ENCODE data around the gene TPGS1.

TPGS1 gene

GRCh38 chr19:504616-505015 is 2.7 kb upstream of the TPGS1 start:
- WGBS, 2 donors (ENCODE audit: extremely low coverage in 2 of 2, insufficient read length in 2 of 2, insufficient replicate concordance in 1 of 2): no CpG with 5 or more reads among the region's 14 CpGs
- Histone ChIP-seq H3K36me3 (replicated peaks in 1 of 2; ENCODE audit: control insufficient read depth in 2 of 2, insufficient read depth in 2 of 2, low read length in 2 of 2) (peaks cover 2 to 7% of the 10 kb centered on the region in 2 donors), H3K9ac (ENCODE audit: low read depth, low read length, poor library complexity) (no peak overlapping the region), H3K27ac (replicated peaks; ENCODE audit: low read length) (no peak overlapping the region), H3K4ac (ENCODE audit: low read length) (no peak overlapping the region), H4K8ac (ENCODE audit: low read depth, low read length) (peak overlapping the region; percentile 3), H3K79me1 (ENCODE audit: low read depth, low read length) (peaks cover 2% of the 10 kb centered on the region), H3K4me2 (ENCODE audit: insufficient read depth, low read length, poor library complexity, severe bottlenecking) (no peak overlapping the region), H3K4me1 (ENCODE audit: control insufficient read depth in 2 of 2, insufficient read depth in 1 of 2, low read depth in 1 of 2, low read length in 2 of 2) (peaks cover 5 to 8% of the 10 kb centered on the region in 2 donors), H3K4me3 (ENCODE audit: low read length in 2 of 2) (no peak overlapping the region), H2BK120ac (ENCODE audit: low read depth, low read length) (no peak overlapping the region), H2AK5ac (ENCODE audit: low read depth, low read length) (peak overlapping the region; percentile 81), H2BK15ac (ENCODE audit: low read length) (no peak overlapping the region), H2BK5ac (ENCODE audit: low read length) (peak overlapping the region; percentile 66), H3K23ac (ENCODE audit: low read depth, low read length, poor library complexity) (peak overlapping the region; percentile 20), H4K91ac (ENCODE audit: low read depth, low read length, poor library complexity) (no peak overlapping the region), H3K14ac (ENCODE audit: low read length) (no peak overlapping the region), H2AFZ (ENCODE audit: low read length) (no peak overlapping the region), H3K9me3 (replicated peaks in 1 of 2; ENCODE audit: control insufficient read depth in 2 of 2, insufficient read depth in 1 of 2, low read depth in 1 of 2, low read length in 2 of 2) (peaks cover 0 to 5% of the 10 kb centered on the region in 2 donors), H3K27me3 (ENCODE audit: control insufficient read depth in 3 of 3, insufficient read depth in 3 of 3, low read depth in 1 of 3, low read length in 3 of 3) (peaks cover 0 to 4% (median 3%) of the 10 kb centered on the region in 3 experiments), H3K18ac (ENCODE audit: low read length) (peak overlapping the region; percentile 38), H2BK12ac (ENCODE audit: low read length) (peak overlapping the region; percentile 41)
- DNase-seq (ENCODE audit: low spot score): no peak

GRCh38 chr19:506404-507285 is 652 bp upstream of the TPGS1 start:
- Histone ChIP-seq H2BK120ac (ENCODE audit: low read depth, low read length) (peak overlapping the region; percentile 35), H3K4me2 (ENCODE audit: insufficient read depth, low read length, poor library complexity, severe bottlenecking) (peak overlapping the region; percentile 71), H3K4me1 (ENCODE audit: control insufficient read depth in 2 of 2, insufficient read depth in 1 of 2, low read depth in 1 of 2, low read length in 2 of 2) (peaks cover 13 to 19% of the 10 kb centered on the region in 2 donors), H3K36me3 (replicated peaks in 1 of 2; ENCODE audit: control insufficient read depth in 2 of 2, insufficient read depth in 2 of 2, low read length in 2 of 2) (peaks cover 2 to 9% of the 10 kb centered on the region in 2 donors), H2AK5ac (ENCODE audit: low read depth, low read length) (no peak overlapping the region), H2BK12ac (ENCODE audit: low read length) (no peak overlapping the region), H3K18ac (ENCODE audit: low read length) (peak overlapping the region; percentile 99), H3K9ac (ENCODE audit: low read depth, low read length, poor library complexity) (peak overlapping the region; percentile 82), H3K79me1 (ENCODE audit: low read depth, low read length) (peaks cover 2% of the 10 kb centered on the region), H3K4me3 (ENCODE audit: low read length in 2 of 2) (peak overlapping the region; percentile 78 to 94), H3K27ac (replicated peaks; ENCODE audit: low read length) (peak overlapping the region; percentile 97), H3K4ac (ENCODE audit: low read length) (no peak overlapping the region), H3K9me3 (replicated peaks in 1 of 2; ENCODE audit: control insufficient read depth in 2 of 2, insufficient read depth in 1 of 2, low read depth in 1 of 2, low read length in 2 of 2) (peaks cover 0 to 5% of the 10 kb centered on the region in 2 donors), H4K91ac (ENCODE audit: low read depth, low read length, poor library complexity) (no peak overlapping the region), H3K14ac (ENCODE audit: low read length) (no peak overlapping the region), H3K23ac (ENCODE audit: low read depth, low read length, poor library complexity) (peak overlapping the region; percentile 81), H2BK15ac (ENCODE audit: low read length) (no peak overlapping the region), H2BK5ac (ENCODE audit: low read length) (peak overlapping the region; percentile 76), H2AFZ (ENCODE audit: low read length) (peak overlapping the region; percentile 84), H4K8ac (ENCODE audit: low read depth, low read length) (peak overlapping the region; percentile 58), H3K27me3 (ENCODE audit: control insufficient read depth in 3 of 3, insufficient read depth in 3 of 3, low read depth in 1 of 3, low read length in 3 of 3) (no peaks in the 10 kb centered on the region)
- DNase-seq (ENCODE audit: low spot score): no peak
- WGBS, 2 donors (ENCODE audit: extremely low coverage in 2 of 2, insufficient read length in 2 of 2, insufficient replicate concordance in 1 of 2): no CpG with 5 or more reads among the region's 48 CpGs

GRCh38 chr19:508204-509150 is 1.2 kb downstream of the TPGS1 start:
- H4K91ac ChIP-seq (ENCODE audit: low read depth, low read length, poor library complexity): no peak overlapping the region
- no peaks in the 10 kb centered on the region for H3K9me3 ChIP-seq (replicated peaks in 1 of 2; ENCODE audit: control insufficient read depth in 2 of 2, insufficient read depth in 1 of 2, low read depth in 1 of 2, low read length in 2 of 2)
- DNase-seq (ENCODE audit: low spot score): no peak
- peak overlapping the region; percentile 78 to 94 for H3K4me3 ChIP-seq (ENCODE audit: low read length in 2 of 2)
- WGBS, 2 donors (ENCODE audit: extremely low coverage in 2 of 2, insufficient read length in 2 of 2, insufficient replicate concordance in 1 of 2): no CpG with 5 or more reads among the region's 32 CpGs
- H3K23ac ChIP-seq (ENCODE audit: low read depth, low read length, poor library complexity): no peak overlapping the region
- H2BK12ac ChIP-seq (ENCODE audit: low read length): no peak overlapping the region
- H2BK120ac ChIP-seq (ENCODE audit: low read depth, low read length): no peak overlapping the region
- no peak overlapping the region for H2BK5ac ChIP-seq (ENCODE audit: low read length)
- H3K4me2 ChIP-seq (ENCODE audit: insufficient read depth, low read length, poor library complexity, severe bottlenecking): peak overlapping the region; percentile 61
- peak overlapping the region; percentile 84 for H2AFZ ChIP-seq (ENCODE audit: low read length)
- H3K9ac ChIP-seq (ENCODE audit: low read depth, low read length, poor library complexity): no peak overlapping the region
- H3K27me3 ChIP-seq (ENCODE audit: control insufficient read depth in 3 of 3, insufficient read depth in 3 of 3, low read depth in 1 of 3, low read length in 3 of 3): no peaks in the 10 kb centered on the region
- peak overlapping the region; percentile 31 for H3K18ac ChIP-seq (ENCODE audit: low read length)
- peaks cover 3 to 9% of the 10 kb centered on the region in 2 donors for H3K36me3 ChIP-seq (replicated peaks in 1 of 2; ENCODE audit: control insufficient read depth in 2 of 2, insufficient read depth in 2 of 2, low read length in 2 of 2)
- no peak overlapping the region for H3K4ac ChIP-seq (ENCODE audit: low read length)
- H2AK5ac ChIP-seq (ENCODE audit: low read depth, low read length): peak overlapping the region; percentile 85
- H3K79me1 ChIP-seq (ENCODE audit: low read depth, low read length): peaks cover 4% of the 10 kb centered on the region
- no peak overlapping the region for H3K14ac ChIP-seq (ENCODE audit: low read length)
- H3K27ac ChIP-seq (replicated peaks; ENCODE audit: low read length): no peak overlapping the region
- no peak overlapping the region for H2BK15ac ChIP-seq (ENCODE audit: low read length)
- peak overlapping the region; percentile 89 for H4K8ac ChIP-seq (ENCODE audit: low read depth, low read length)
- H3K4me1 ChIP-seq (ENCODE audit: control insufficient read depth in 2 of 2, insufficient read depth in 1 of 2, low read depth in 1 of 2, low read length in 2 of 2): peaks cover 19 to 24% of the 10 kb centered on the region in 2 donors

Measured in neuronal stem cell (in vitro differentiated cells).